IPS-15b (cell line): ENCODE data around the gene DRD4.

ENCODE experiments used
- H3K27me3 ChIP-seq: one replicate; pipeline ENCODE4 v1.6.1; 2013; ENCODE audit warnings: low read length; ENCODE audit not compliant: control insufficient read depth, insufficient read depth
- H3K36me3 ChIP-seq: one replicate; pipeline ENCODE4 v1.6.1; 2013; ENCODE audit warnings: low read length; ENCODE audit not compliant: control insufficient read depth, insufficient read depth
- H3K4me1 ChIP-seq: one replicate; pipeline ENCODE4 v1.6.1; 2013; ENCODE audit warnings: mild to moderate bottlenecking, low read length; ENCODE audit not compliant: control insufficient read depth, insufficient read depth
- H3K4me3 ChIP-seq: one replicate; pipeline ENCODE4 v1.5.1; 2013; ENCODE audit warnings: low read depth, low read length
- H3K9ac ChIP-seq: one replicate; pipeline ENCODE4 v1.6.1; 2013; ENCODE audit warnings: low read depth, mild to moderate bottlenecking, low read length
- H3K9me3 ChIP-seq: one replicate; pipeline ENCODE4 v1.6.1; 2013; ENCODE audit warnings: mild to moderate bottlenecking, low read length; ENCODE audit not compliant: control insufficient read depth, insufficient read depth

DRD4 gene

DNA sequence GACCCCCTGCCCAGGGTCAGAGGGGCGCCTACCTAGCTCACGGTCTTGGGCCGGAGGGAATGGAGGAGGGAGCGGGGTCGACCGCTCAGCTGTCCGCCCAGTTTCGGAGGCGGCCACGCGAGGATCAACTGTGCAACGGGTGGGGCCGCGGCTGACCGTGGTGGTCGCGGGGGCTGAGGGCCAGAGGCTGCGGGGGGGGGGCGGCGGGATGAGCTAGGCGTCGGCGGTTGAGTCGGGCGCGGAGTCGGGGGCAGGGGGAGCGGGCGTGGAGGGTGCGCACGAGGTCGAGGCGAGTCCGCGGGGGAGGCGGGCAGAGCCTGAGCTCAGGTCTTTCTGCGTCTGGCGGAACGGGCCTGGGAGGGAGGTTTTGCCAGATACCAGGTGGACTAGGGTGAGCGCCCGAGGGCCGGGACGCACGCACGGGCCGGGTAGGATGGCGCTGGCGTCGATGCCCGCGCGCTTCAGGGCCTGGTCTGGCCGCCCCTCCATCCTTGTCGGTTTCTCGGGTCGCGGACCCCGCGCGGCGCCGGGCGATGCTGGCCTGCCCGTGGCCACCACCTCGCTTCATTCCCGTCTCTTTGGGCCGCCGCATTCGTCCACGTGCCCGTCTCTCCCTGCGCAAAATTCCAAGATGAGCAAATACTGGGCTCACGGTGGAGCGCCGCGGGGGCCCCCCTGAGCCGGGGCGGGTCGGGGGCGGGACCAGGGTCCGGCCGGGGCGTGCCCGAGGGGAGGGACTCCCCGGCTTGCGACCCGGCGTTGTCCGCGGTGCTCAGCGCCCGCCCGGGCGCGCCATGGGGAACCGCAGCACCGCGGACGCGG lies at the start of gene DRD4:
Gene DRD4 (plus strand): TSS at position 759 of the 822 bp plus-strand sequence. CDS start 36 bp downstream, at position 795.
- peaks cover 3% of the 10 kb centered on the region for H3K36me3 ChIP-seq
- H3K9ac ChIP-seq, result no peak within 1 kb of the TSS
- H3K9me3 ChIP-seq, result no peaks in the 10 kb centered on the region
- H3K4me1 ChIP-seq, result peaks cover 3% of the 10 kb centered on the region
- H3K4me3 ChIP-seq, result peak within 1 kb of the TSS; percentile 61
- peaks cover 16% of the 10 kb centered on the region for H3K27me3 ChIP-seq

DNA sequence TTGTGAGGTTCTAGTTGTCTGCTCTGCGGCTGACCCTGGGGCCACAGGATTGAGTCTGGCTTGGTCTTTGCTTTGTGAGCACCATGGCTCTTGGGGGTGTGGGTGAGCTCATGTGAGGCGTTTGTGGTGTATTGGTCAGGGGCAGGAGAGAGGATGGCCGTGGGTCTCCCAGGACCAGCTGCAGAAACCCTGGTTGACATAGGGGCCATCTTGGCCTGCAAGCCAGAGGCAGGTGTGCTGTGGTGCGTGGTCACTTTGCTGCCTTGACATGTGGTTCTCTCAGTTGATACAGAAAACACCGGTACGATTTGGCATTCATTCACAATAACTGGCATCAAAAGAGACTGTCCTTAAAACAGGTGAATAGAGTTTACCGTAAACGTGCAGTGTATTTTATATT lies 49.5 kb upstream of the DRD4 start:
- peaks cover 45% of the 10 kb centered on the region for H3K36me3 ChIP-seq
- no peaks in the 10 kb centered on the region for H3K9me3 ChIP-seq
- no peak overlapping the region for H3K4me3 ChIP-seq
- H3K27me3 ChIP-seq, result no peaks in the 10 kb centered on the region
- no peak overlapping the region for H3K9ac ChIP-seq
- no peaks in the 10 kb centered on the region for H3K4me1 ChIP-seq

DNA sequence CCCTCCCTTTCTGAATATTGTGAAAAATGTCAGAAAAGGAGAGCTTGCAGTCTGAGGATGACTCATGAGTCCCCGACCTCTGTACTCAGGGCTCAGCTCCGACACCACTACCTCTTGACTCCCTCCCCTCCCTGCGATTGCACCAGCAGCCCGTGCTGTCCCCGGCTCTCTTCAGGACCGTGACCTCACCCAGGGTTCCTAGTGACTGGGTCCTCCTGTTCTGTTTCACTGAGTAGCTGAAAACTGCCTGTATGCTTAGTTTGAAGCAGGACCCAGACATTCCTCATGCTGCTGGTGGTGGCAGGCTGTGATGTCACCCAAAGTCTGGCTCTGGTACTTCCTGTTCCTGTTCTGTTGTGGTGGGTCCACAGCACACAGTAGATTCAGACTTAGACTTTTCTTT lies 49.1 kb upstream of the DRD4 start:
- H3K4me3 ChIP-seq, result no peak overlapping the region
- H3K4me1 ChIP-seq, result no peaks in the 10 kb centered on the region
- H3K27me3 ChIP-seq, result no peaks in the 10 kb centered on the region
- no peak overlapping the region for H3K9ac ChIP-seq
- H3K36me3 ChIP-seq, result peaks cover 50% of the 10 kb centered on the region
- H3K9me3 ChIP-seq, result no peaks in the 10 kb centered on the region

DNA sequence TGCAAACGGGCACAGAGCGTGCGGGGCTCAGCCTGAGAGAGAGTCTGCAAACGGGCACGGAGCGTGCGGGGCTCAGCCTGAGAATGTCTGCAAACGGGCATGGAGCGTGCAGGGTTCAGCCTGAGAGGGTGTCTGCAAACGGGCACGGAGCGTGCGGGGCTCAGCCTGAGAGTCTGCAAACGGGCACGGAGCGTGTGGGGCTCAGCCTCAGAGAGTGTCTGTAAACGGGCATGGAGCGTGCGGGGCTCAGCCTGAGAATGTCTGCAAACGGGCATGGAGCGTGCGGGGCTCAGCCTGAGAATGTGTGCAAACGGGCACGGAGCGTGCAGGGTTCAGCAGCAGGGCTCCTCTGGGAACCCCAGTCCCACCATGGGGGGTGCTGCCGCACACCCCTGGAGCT lies 47.3 kb upstream of the DRD4 start:
- no peaks in the 10 kb centered on the region for H3K9me3 ChIP-seq
- no peaks in the 10 kb centered on the region for H3K27me3 ChIP-seq
- H3K4me1 ChIP-seq, result no peaks in the 10 kb centered on the region
- H3K36me3 ChIP-seq, result peaks cover 53% of the 10 kb centered on the region
- H3K4me3 ChIP-seq, result no peak overlapping the region
- no peak overlapping the region for H3K9ac ChIP-seq

DNA sequence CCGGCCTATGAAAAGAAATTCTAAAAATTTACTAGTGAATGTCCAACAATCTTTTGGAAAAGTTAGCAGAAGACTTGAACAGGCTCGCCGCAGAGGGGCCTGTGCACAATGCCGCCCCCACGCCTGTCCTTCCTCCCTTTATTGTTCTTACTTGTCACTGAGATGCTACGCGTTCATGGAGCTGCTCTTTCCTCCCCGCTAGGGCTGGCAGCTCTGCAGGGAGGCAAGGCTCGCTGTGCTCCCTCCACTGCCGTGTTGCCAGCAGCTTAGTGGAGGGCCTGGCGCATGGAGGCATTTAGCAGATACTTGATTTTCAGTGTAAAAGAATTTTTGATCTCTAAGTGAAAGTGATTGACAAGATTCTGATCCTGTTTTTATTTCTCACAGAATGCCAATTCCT lies 46.1 kb upstream of the DRD4 start:
- H3K27me3 ChIP-seq, result no peaks in the 10 kb centered on the region
- H3K9me3 ChIP-seq, result no peaks in the 10 kb centered on the region
- H3K9ac ChIP-seq, result no peak overlapping the region
- H3K36me3 ChIP-seq, result peaks cover 57% of the 10 kb centered on the region
- H3K4me3 ChIP-seq, result no peak overlapping the region
- no peaks in the 10 kb centered on the region for H3K4me1 ChIP-seq

DNA sequence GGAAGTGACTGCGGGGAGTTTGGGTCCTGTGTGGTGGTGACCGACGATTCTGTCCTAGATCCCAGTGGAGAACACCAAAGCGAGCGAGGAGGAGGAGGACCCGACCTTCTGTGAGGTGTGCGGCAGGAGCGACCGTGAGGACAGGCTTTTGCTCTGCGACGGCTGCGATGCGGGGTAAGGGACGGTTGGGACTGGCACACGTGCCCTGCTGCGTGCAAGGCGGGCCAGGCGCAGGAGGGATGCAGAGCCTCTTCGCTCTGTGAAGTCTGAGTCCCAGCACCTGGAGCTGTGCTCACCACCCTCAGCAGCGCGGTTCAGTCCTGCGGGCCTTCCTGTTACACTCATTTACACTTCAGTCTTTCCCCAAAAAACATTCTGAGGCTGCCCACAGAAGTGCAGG lies 44.6 kb upstream of the DRD4 start:
- H3K27me3 ChIP-seq, result no peaks in the 10 kb centered on the region
- H3K9me3 ChIP-seq, result no peaks in the 10 kb centered on the region
- no peak overlapping the region for H3K4me3 ChIP-seq
- H3K36me3 ChIP-seq, result peaks cover 58% of the 10 kb centered on the region
- H3K4me1 ChIP-seq, result no peaks in the 10 kb centered on the region
- no peak overlapping the region for H3K9ac ChIP-seq

DNA sequence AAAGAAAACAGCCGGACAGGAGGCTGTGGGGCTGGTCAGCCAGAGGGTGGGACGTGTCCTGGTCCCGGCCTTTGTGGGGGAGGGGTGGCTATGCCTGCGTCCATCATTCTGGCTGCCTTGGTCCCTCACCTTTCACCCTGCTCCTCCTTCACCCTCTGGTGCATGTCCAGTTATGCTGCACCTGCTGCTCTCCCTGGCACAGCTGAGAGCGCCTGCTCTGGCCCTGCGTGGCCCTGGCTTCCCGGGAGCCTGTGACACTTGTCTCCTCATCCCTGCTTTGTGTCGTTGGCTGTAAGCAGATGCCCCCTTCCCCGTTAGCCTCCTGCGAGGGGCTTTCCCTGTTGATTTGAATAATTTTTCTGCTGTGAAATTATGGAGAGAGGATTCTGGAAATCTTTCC lies 44.2 kb upstream of the DRD4 start:
- H3K4me3 ChIP-seq, result no peak overlapping the region
- no peaks in the 10 kb centered on the region for H3K4me1 ChIP-seq
- H3K27me3 ChIP-seq, result no peaks in the 10 kb centered on the region
- H3K9ac ChIP-seq, result no peak overlapping the region
- peaks cover 58% of the 10 kb centered on the region for H3K36me3 ChIP-seq
- no peaks in the 10 kb centered on the region for H3K9me3 ChIP-seq

DNA sequence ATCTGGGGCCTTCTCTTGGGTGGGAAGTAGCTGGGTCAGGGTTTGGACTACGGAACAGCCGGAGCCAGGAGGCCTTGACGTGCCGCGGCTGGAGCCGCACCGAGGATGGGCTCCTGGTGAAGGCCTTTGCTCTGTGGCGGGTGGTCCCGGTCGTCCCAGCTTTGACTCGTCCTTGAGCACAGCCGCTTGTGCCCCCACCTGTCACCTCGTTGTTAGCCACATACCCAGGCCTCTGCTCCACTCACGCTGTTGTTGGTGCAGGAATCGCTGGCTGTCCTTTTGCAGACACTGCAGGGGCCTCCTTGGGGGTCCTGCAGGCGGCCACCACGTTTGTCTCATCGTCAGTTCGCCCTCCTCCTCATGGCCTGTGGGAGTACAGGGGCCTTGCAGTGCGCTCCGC lies 43.7 kb upstream of the DRD4 start:
- Histone ChIP-seq H3K9ac (no peak overlapping the region), H3K4me3 (no peak overlapping the region), H3K9me3 (no peaks in the 10 kb centered on the region), H3K4me1 (no peaks in the 10 kb centered on the region), H3K36me3 (peaks cover 60% of the 10 kb centered on the region), H3K27me3 (no peaks in the 10 kb centered on the region)

DNA sequence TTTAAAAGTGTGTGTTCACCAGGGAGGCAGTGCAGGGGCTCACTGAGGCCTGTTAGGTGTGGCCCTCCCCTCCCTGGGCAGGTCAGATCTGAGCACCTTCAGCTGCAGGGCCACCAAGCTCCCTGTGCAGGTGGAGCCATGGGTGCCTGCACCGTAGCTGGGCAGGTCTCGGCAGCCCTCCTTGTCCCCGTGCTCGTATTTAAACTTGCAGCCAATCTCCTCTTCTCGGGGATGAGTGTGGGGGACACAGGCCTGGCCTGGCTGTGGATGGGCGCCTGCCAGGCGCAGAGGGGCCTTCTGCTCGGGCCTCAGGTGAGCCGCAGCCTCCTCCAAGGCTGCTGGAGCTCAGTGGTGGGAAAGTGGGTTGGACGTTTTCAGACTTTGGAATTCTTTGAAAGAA lies 41.7 kb upstream of the DRD4 start:
- Histone ChIP-seq H3K36me3 (peaks cover 62% of the 10 kb centered on the region), H3K27me3 (no peaks in the 10 kb centered on the region), H3K4me3 (no peak overlapping the region), H3K9ac (no peak overlapping the region), H3K4me1 (no peaks in the 10 kb centered on the region), H3K9me3 (no peaks in the 10 kb centered on the region)

DNA sequence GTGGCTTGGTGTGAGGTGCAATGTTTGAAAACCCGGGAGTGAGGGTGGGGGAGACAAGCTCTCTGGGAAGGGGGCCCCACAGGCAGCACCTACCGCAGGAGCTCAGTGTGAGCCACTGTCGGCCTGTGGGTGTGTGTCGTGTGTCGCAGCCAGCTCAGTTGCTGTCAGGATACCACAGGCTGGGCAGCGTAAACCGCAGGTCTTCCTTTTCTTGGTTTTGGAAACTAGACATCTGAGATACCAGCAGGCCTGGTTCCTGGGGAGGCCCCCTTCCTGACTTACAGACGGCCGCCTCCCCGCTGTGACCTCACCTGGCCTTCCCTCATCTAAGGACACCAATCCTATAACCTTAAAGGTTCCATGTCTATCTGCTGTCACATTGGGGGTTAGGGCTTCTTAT lies 40.7 kb upstream of the DRD4 start:
- H3K36me3 ChIP-seq, result peaks cover 63% of the 10 kb centered on the region
- H3K9me3 ChIP-seq, result no peaks in the 10 kb centered on the region
- H3K4me3 ChIP-seq, result no peak overlapping the region
- no peaks in the 10 kb centered on the region for H3K4me1 ChIP-seq
- H3K27me3 ChIP-seq, result no peaks in the 10 kb centered on the region
- H3K9ac ChIP-seq, result no peak overlapping the region

DNA sequence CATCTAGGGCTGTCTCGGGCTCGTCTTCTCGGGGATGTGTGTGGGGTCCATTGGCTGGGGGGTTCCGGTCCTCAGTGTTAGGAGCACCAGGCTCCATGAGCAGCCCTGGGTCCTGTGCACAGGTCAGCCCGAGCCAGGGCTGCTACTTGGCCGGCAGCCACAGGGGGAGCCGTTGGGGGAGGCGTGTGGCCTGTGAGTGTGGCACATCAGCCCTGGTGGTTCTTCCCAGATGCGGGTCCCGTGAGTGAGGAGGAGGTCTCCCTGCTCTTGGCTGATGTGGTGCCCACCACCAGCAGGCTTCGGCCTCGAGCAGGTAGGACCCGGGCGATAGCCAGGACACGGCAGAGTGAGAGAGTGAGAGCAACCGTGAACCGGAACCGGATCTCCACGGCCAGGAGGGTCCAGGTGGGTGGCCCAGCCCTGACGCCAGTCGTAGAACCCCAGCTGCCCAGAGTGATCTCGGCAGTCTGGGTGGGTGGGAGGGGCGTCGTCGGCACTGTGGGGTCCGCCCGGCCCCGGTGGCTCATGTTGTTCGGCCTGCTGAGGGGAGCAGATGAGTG lies 39.8 kb upstream of the DRD4 start:
- Histone ChIP-seq H3K9ac (no peak overlapping the region), H3K27me3 (no peaks in the 10 kb centered on the region), H3K9me3 (no peaks in the 10 kb centered on the region), H3K4me1 (no peaks in the 10 kb centered on the region), H3K36me3 (peaks cover 69% of the 10 kb centered on the region), H3K4me3 (no peak overlapping the region)

DNA sequence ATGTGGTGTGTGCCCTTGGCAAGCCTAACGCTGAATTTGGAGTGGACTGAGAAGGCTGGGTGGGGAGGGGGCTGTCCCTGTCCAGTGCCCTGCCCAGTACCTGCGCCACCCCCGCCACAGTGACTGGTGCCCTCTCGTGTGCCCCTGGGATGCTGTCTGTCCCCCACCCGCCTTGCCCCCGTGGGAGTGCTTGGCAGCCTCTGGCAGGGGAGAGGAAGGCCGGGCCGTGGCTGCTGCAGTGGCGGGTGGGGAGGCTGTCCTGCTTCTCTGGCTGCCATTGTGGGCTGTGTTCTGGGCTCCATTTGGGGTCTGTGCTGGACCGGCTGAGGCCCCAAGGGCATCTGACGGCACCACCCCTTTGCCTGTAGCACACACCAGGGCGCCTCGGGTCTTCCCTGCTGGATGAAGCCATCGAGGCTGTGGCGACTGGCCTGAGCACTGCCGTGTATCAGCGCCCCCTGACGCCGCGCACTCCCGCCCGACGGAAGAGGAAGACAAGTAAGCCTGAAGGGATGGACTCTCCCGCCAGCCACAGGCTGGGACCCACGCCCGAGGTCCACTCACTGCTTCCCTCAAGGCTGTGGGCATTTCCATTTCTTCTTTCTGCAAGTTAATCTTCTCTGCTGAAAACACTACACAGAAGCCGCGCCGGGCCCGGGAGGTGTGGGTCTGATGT lies 38.9 kb upstream of the DRD4 start:
- no peaks in the 10 kb centered on the region for H3K27me3 ChIP-seq
- no peak overlapping the region for H3K9ac ChIP-seq
- H3K4me3 ChIP-seq, result no peak overlapping the region
- H3K36me3 ChIP-seq, result peaks cover 65% of the 10 kb centered on the region
- H3K4me1 ChIP-seq, result no peaks in the 10 kb centered on the region
- H3K9me3 ChIP-seq, result no peaks in the 10 kb centered on the region
